GM12865 (cell line): ENCODE results near the gene PFAS.

Experiments used
- DNase-seq: peaks from one replicate; pipeline ENCODE4 v3.0.0; 2010; ENCODE audit warnings: low read depth
- H3K4me3 ChIP-seq: 2 replicates; pipeline ENCODE4 v1.5.1; 2011; ENCODE audit warnings: mild to moderate bottlenecking, low read depth, low read length, control low read depth
- CTCF ChIP-seq: IDR thresholded peaks from 2 replicates; pipeline ENCODE4 v1.5.1; 2011; ENCODE audit warnings: low read length, control low read depth, low read depth, inconsistent platforms; ENCODE audit not compliant: insufficient read depth; ENCODE audit errors: missing control alignments

PFAS gene

GRCh38 chr17:8234361-8235270, 14.5 kb upstream of the PFAS start:
- no peak overlapping the region for H3K4me3 ChIP-seq
- TF ChIP-seq CTCF, result no peak
- DNase-seq, result no peak

- H3K4me3 ChIP-seq, result no peak overlapping the region
- TF ChIP-seq CTCF, result no peak
Measured at GRCh38 chr17:8235676-8236075, 13.4 kb upstream of the PFAS start.

GRCh38 chr17:8237175-8237574, 11.9 kb upstream of the PFAS start:
- H3K4me3 ChIP-seq, result no peak overlapping the region
- DNase-seq, result no peak
- no peak for TF ChIP-seq CTCF

More at GRCh38 chr17:8235676-8236075, 13.4 kb upstream of the PFAS start:
- no peak for DNase-seq

GRCh38 chr17:8237886-8238285, 11.2 kb upstream of the PFAS start:
- DNase-seq, result no peak
- no peak for TF ChIP-seq CTCF
- H3K4me3 ChIP-seq, result no peak overlapping the region

GRCh38 chr17:8243827-8244226, 5.3 kb upstream of the PFAS start:
- TF ChIP-seq CTCF, result no peak
- no peak overlapping the region for H3K4me3 ChIP-seq
- no peak for DNase-seq

- TF ChIP-seq CTCF, result no peak
- no peak for DNase-seq
- H3K4me3 ChIP-seq, result no peak overlapping the region
Measured at GRCh38 chr17:8244768-8245167, 4.3 kb upstream of the PFAS start.
